Measurements from ENCODE around the gene ANLN.
A peak's percentile ranks its signal among the peaks of the same experiment; 100 is the strongest.
"Not testable (repeated sequence)": the region's sequence is repeated elsewhere in the genome, so short reads cannot be mapped to it uniquely, and the experiment has no call there.

ANLN gene

GRCh38 chr7:36389371-36390198 lies at the start of gene ANLN:
TSS of gene ANLN (plus strand) at chr7:36389862. CDS start at chr7:36390027, 165 bp downstream.
- DNase-seq: peak; percentile 98

- no peak for DNase-seq
Measured at GRCh38 chr7:36343548-36343947, 46.1 kb upstream of the ANLN start.

GRCh38 chr7:36344622-36345021 lies 45.0 kb upstream of the ANLN start:
- DNase-seq: no peak

GRCh38 chr7:36346260-36346831 lies 43.3 kb upstream of the ANLN start:
- no peak for DNase-seq

- DNase-seq: no peak
Measured at GRCh38 chr7:36348256-36348655, 41.4 kb upstream of the ANLN start.

- no peak for DNase-seq
Measured at GRCh38 chr7:36348771-36349170, 40.9 kb upstream of the ANLN start.

GRCh38 chr7:36349626-36350025 lies 40.0 kb upstream of the ANLN start:
- DNase-seq: no peak

GRCh38 chr7:36355490-36355889 lies 34.2 kb upstream of the ANLN start:
- no peak for DNase-seq

GRCh38 chr7:36357054-36357453 lies 32.6 kb upstream of the ANLN start:
- DNase-seq: no peak

GRCh38 chr7:36358589-36358988 lies 31.1 kb upstream of the ANLN start:
- DNase-seq: no peak

GRCh38 chr7:36360244-36360643 lies 29.4 kb upstream of the ANLN start:
- DNase-seq: peak; percentile 96

GRCh38 chr7:36361227-36361626 lies 28.4 kb upstream of the ANLN start:
- DNase-seq: peak; percentile 35

GRCh38 chr7:36363515-36363914 lies 26.1 kb upstream of the ANLN start:
- DNase-seq: no peak

- no peak for DNase-seq
Measured at GRCh38 chr7:36366005-36366717, 23.5 kb upstream of the ANLN start.

- DNase-seq: peak; percentile 98
Measured at GRCh38 chr7:36366718-36367560, 22.7 kb upstream of the ANLN start.

- DNase-seq: no peak
Measured at GRCh38 chr7:36367561-36368077, 22.0 kb upstream of the ANLN start.

- DNase-seq: no peak
Measured at GRCh38 chr7:36368496-36368895, 21.2 kb upstream of the ANLN start.

- DNase-seq: no peak
Measured at GRCh38 chr7:36369171-36369570, 20.5 kb upstream of the ANLN start.

GRCh38 chr7:36370046-36370445 lies 19.6 kb upstream of the ANLN start:
- peak; percentile 21 for DNase-seq

GRCh38 chr7:36372156-36372555 lies 17.5 kb upstream of the ANLN start:
- peak; percentile 13 for DNase-seq

- DNase-seq: not testable (repeated sequence)
Measured at GRCh38 chr7:36378555-36378954, 11.1 kb upstream of the ANLN start.

- DNase-seq: peak; percentile 38
Measured at GRCh38 chr7:36379831-36380504, 9.7 kb upstream of the ANLN start.
